Natural killer cell (primary cell): ENCODE data around the gene TACR1. TPM values are rescaled to one million over a fixed set of nuclear protein-coding genes. Genes with fewer than 3 reads are reported as not detected.
"Not testable (repeated sequence)": the region's sequence is repeated elsewhere in the genome, so short reads cannot be mapped to it uniquely, and the experiment has no call there.

Source experiments
- ATAC-seq, 3 donors: fragments of 150-1000 bp in 2 of 3; fragments of 200-7000 bp in 1 of 3; cut with Tn5 transposase; 1 replicate in 1 of 3; 2 replicates in 2 of 3; pipeline ENCODE4 v1.10.0; 2021; ENCODE audit warnings: mild to moderate bottlenecking in 2 of 3, moderate library complexity in 2 of 3
- DNase-seq, 2 donors: peaks; one replicate each; pipeline versions ENCODE4 v3.0.0 to v3.0.0-alpha.2; 2013 to 2021; ENCODE audit warnings: mixed read lengths in 1 of 2
- H3K27ac ChIP-seq: one replicate; pipeline ENCODE4 v1.5.1; 2013; ENCODE audit warnings: mild to moderate bottlenecking, low read length
- H3K27me3 ChIP-seq: one replicate; pipeline ENCODE4 v1.6.1; 2013; ENCODE audit warnings: low read length; ENCODE audit not compliant: control insufficient read depth, insufficient read depth
- H3K36me3 ChIP-seq: one replicate; pipeline ENCODE4 v1.6.1; 2013; ENCODE audit warnings: low read length; ENCODE audit not compliant: control insufficient read depth, insufficient read depth
- H3K4me1 ChIP-seq: one replicate; pipeline ENCODE4 v1.6.1; 2013; ENCODE audit warnings: low read length; ENCODE audit not compliant: control insufficient read depth, insufficient read depth
- H3K4me3 ChIP-seq: one replicate; pipeline ENCODE4 v1.5.1; 2013; ENCODE audit warnings: low read length
- H3K9me3 ChIP-seq: one replicate; pipeline ENCODE4 v1.6.1; 2013; ENCODE audit warnings: low read length; ENCODE audit not compliant: control insufficient read depth, insufficient read depth
- H3K27ac Mint-ChIP-seq, 2 donors: one replicate each; pipeline ENCODE4 v1.8.0; 2022; ENCODE audit warnings: mild to moderate bottlenecking in 2 of 2, mixed read lengths in 2 of 2, moderate library complexity in 1 of 2
- H3K27me3 Mint-ChIP-seq, 2 donors: one replicate each; pipeline ENCODE4 v1.8.0; 2022; ENCODE audit warnings: low read depth in 2 of 2, mixed read lengths in 2 of 2
- H3K36me3 Mint-ChIP-seq: one replicate; pipeline ENCODE4 v1.8.0; 2022; ENCODE audit warnings: mixed read lengths
- H3K4me1 Mint-ChIP-seq, 2 donors: one replicate each; pipeline ENCODE4 v1.8.0; 2022; ENCODE audit warnings: mixed read lengths in 2 of 2
- H3K4me3 Mint-ChIP-seq: one replicate; pipeline ENCODE4 v1.8.0; 2022; ENCODE audit warnings: mild to moderate bottlenecking, moderate library complexity, mixed read lengths
- H3K9me3 Mint-ChIP-seq, 2 donors: one replicate each; pipeline ENCODE4 v1.8.0; 2022; ENCODE audit warnings: mixed read lengths in 2 of 2
- WGBS: methylation state at CpG from one replicate; pipeline ENCODE4 v1.1.7; 2013; ENCODE audit warnings: missing lambda C conversion rate; ENCODE audit not compliant: insufficient coverage; 5-methylcytosine and 5-hydroxymethylcytosine counted together
- intact Hi-C: fragments of 100-400 bp; cut with micrococcal nuclease; formaldehyde crosslinking; loops from one replicate; pipeline ENCODE4 v1.14.2; 2022
- total RNA-seq, 4 donors: library from RNA; stranded (reverse); fragments of 120-200 nt in 1 of 4; gene quantifications; one replicate each; pipeline versions ENCODE4 v1.2.3 to v1.2.4, GENCODE V29; 2013 to 2022
- TF ChIP-seq, protein P1 (sequence below): fragments of 200-600 bp; IDR thresholded peaks from one replicate; pipeline ENCODE4 v1.8.0; 2022; ENCODE audit warnings: antibody characterized with exemption

Gene TACR1
- total RNA-seq, 3 donors from 2014 or later (not counting 1 experiment from before 2014, with no cell fraction given), result not detected

DNA sequence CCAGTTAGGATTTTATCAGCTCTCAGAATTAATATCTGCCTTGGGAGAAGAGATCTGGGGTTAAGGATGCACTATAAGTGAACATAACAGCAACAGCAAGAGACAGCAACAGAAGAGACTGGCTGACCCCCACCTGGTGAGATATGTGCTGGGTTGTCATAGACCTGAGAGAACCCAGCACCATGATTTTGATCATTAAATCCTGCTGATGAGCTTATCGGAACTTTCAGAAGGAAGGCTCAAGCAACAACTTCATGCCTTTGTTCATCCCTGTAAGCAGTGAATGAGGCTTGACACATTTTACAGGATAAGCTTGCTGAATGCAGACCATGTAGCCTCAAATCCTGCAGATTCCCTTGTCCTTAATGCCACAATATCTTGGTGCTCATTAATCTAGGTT lies 140.9 kb downstream of the TACR1 start:
- no peaks in the 10 kb centered on the region for H3K36me3 Mint-ChIP-seq
- no peak overlapping the region for H3K4me3 ChIP-seq
- WGBS, result 96% methylated on average over 1 of the region's 1 CpG
- H3K9me3 Mint-ChIP-seq, result no peaks in the 10 kb centered on the region
- peaks cover 0 to 6% of the 10 kb centered on the region in 2 donors for H3K4me1 Mint-ChIP-seq
- no peak overlapping the region for H3K27ac ChIP-seq
- ATAC-seq (no peak), DNase-seq (no peak)
- no peak overlapping the region for H3K4me3 Mint-ChIP-seq
- H3K27me3 ChIP-seq, result no peaks in the 10 kb centered on the region
- no peaks in the 10 kb centered on the region for H3K36me3 ChIP-seq
- TF ChIP-seq, protein P1, sequence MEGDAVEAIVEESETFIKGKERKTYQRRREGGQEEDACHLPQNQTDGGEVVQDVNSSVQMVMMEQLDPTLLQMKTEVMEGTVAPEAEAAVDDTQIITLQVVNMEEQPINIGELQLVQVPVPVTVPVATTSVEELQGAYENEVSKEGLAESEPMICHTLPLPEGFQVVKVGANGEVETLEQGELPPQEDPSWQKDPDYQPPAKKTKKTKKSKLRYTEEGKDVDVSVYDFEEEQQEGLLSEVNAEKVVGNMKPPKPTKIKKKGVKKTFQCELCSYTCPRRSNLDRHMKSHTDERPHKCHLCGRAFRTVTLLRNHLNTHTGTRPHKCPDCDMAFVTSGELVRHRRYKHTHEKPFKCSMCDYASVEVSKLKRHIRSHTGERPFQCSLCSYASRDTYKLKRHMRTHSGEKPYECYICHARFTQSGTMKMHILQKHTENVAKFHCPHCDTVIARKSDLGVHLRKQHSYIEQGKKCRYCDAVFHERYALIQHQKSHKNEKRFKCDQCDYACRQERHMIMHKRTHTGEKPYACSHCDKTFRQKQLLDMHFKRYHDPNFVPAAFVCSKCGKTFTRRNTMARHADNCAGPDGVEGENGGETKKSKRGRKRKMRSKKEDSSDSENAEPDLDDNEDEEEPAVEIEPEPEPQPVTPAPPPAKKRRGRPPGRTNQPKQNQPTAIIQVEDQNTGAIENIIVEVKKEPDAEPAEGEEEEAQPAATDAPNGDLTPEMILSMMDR, result no peak
- H3K9me3 ChIP-seq, result no peaks in the 10 kb centered on the region
- H3K4me1 ChIP-seq, result no peaks in the 10 kb centered on the region
- intact Hi-C loops, result no loop called here
- no peak overlapping the region for H3K27ac Mint-ChIP-seq
- H3K27me3 Mint-ChIP-seq, result peaks cover 5 to 24% of the 10 kb centered on the region in 2 donors

DNA sequence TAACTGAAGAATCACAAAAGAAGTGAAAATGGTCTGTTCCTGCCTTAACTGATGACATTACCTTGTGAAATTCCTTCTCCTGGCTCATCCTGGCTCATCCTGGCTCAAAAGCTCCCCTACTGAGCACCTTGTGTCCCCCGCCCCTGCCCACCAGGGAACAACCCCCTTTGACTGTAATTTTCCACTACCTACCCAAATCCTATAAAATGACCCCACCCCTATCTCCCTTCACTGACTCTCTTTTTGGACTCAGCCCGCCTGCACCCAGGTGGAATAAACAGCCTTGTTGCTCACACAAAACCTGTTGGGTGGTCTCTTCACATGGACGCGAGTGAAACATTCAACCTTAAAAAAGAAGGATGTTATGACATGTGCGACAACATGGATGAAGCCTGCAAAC lies 142.2 kb downstream of the TACR1 start:
- intact Hi-C loops, H3K4me1 ChIP-seq, DNase-seq, H3K36me3 Mint-ChIP-seq, H3K4me3 Mint-ChIP-seq, H3K9me3 ChIP-seq, ATAC-seq, H3K36me3 ChIP-seq, H3K4me3 ChIP-seq, H3K27me3 ChIP-seq, H3K27ac ChIP-seq, H3K27ac Mint-ChIP-seq, H3K4me1 Mint-ChIP-seq, H3K9me3 Mint-ChIP-seq: not testable (repeated sequence)
- 93% methylated on average over 5 of the region's 5 CpGs for WGBS
- H3K27me3 Mint-ChIP-seq, result peaks cover 5 to 24% of the 10 kb centered on the region in 2 donors

DNA sequence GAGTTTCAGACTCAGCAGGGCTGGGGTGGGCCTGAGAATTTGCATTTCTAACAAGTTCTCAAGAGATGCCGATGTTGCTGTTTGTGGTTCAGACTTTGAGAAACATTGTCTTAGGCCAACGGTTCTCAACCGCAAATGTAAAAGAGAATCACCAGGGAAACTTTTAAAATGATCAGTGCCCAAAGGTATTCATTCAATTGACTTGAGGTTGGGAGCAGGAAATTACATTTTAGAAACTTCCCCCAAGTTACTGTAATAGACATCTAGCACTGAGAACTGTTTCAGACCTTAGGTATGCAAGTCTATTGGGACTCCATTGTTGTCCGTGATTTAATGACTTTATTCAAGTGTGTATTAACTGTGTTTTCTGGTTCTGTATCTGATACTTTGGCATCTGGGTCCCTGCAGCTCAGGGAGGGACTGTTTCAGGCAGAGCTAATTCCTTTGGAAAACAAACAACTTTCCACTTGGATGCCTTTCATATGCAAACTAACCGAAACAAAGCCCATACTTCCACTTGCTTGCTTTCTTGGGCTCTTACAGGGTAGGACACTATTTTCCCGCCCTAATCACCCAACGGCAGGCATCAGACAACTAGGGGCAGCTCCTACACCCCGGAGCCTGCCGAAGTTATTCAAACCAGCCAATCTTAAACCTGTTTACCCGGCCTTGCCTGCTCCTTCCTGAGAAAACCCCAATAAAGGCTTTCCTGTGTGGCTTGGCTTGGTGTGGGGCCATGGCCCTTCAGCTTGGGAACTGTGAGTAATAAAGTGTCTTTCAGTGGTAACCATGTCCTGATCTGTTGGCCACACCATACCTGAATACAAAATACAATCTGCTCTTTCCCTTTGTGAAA lies 143.3 kb downstream of the TACR1 start:
- Mint-ChIP-seq H3K27me3 (peaks cover 5 to 24% of the 10 kb centered on the region in 2 donors), H3K36me3 (no peaks in the 10 kb centered on the region), H3K4me3 (no peak overlapping the region), H3K9me3 (no peaks in the 10 kb centered on the region), H3K27ac (no peak overlapping the region), H3K4me1 (peaks cover 0 to 6% of the 10 kb centered on the region in 2 donors)
- ATAC-seq (no peak), DNase-seq (no peak)
- H3K4me1 ChIP-seq, result no peaks in the 10 kb centered on the region
- no peak overlapping the region for H3K27ac ChIP-seq
- H3K27me3 ChIP-seq, result no peaks in the 10 kb centered on the region
- no peaks in the 10 kb centered on the region for H3K36me3 ChIP-seq
- WGBS, result 93% methylated on average over 10 of the region's 10 CpGs
- TF ChIP-seq, protein P1, result no peak
- intact Hi-C loops, result no loop called here
- no peak overlapping the region for H3K4me3 ChIP-seq
- no peaks in the 10 kb centered on the region for H3K9me3 ChIP-seq

DNA sequence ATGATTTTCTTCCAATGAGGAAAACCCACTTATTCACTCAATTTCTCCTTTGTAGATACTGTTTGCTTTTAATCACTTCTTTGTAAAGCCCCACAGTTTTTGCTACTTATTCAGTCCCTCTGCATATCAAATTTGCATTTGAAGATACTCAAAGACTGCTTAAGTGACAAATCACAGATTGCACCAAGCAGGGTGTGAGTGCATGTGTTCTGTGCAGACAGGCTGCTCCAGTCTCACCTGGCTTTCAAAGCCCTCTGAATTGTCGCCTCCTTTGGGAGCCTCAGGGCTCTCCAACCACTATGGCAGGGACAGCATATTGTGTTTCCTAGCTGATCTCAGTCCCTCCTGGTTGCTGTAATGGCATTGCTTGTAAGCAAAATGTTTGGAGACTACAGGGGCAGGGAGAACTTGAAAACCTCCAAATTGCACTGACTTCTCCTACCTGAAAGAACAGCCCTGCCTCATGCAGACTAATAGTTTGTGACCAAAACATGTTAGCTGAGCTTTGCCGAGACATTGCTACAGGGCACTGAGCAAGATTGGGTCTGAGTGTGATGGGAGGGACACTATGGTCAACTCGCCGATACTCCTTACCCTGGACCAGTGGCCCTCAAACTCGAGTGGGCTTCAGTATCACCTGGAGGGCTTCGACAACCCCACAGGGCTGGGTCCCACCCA lies 144.0 kb downstream of the TACR1 start:
- Histone ChIP-seq H3K4me3 (no peak overlapping the region), H3K9me3 (no peaks in the 10 kb centered on the region), H3K4me1 (no peaks in the 10 kb centered on the region), H3K27me3 (no peaks in the 10 kb centered on the region), H3K36me3 (no peaks in the 10 kb centered on the region), H3K27ac (no peak overlapping the region)
- H3K36me3 Mint-ChIP-seq, result no peaks in the 10 kb centered on the region
- intact Hi-C loops, result no loop called here
- no peak overlapping the region for H3K4me3 Mint-ChIP-seq
- H3K27ac Mint-ChIP-seq, result no peak overlapping the region
- H3K9me3 Mint-ChIP-seq, result no peaks in the 10 kb centered on the region
- peaks cover 0 to 17% of the 10 kb centered on the region in 2 donors for H3K27me3 Mint-ChIP-seq
- WGBS, result 91% methylated on average over 6 of the region's 6 CpGs
- TF ChIP-seq, protein P1, result no peak
- no peak for ATAC-seq
- no peak for DNase-seq
- peaks cover 0 to under 1% of the 10 kb centered on the region in 2 donors for H3K4me1 Mint-ChIP-seq
